Measurements from ENCODE around the gene WDR90. TPM values are rescaled to one million over a fixed set of nuclear protein-coding genes. Genes with fewer than 3 reads are reported as not detected.

WDR90 gene
- total and polyA plus RNA-seq, 10 of the 15 experiments (the other 5 are each of a cell fraction or from before 2014, with no cell fraction given): 2.0 to 65.0 (median 16.7) TPM

DNA sequence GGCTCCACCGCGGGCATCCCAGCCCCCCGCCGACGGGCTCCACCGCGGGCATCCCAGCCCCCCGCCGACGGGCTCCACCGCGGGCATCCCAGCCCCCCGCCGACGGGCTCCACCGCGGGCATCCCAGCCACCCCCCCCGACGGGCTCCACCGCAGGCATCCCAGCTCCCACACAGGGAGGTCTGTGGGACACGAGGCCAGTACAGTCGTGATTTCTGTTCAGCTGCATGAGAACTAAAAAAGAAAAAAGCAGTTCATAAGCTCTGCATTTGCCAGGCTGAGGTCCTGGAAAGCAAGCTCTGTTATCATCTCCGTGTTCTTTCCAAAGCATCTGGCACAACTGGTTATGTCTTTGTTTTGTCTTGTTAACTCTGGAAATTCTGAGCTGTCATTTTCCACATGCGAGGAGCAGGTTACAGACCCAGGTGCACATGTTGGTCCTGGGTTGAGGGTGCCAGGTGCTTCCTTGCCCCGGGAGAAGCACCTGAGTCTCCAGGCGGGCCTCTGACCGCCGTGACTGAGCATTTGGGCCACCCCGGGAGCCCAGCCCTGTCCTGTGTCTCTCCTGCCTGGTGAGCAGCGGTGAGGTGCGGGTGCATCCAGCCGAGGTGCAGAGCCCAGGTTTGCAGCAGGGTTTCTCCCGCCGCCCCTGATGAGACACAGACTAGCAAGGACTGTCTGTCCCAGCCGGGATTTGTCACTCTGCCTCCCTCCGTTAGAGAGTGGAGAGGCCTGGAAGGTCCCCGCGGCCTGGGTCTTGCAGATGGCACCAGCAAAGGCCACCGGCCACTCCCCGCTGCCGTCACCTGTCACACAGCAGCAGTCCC is 28.3 kb upstream of the WDR90 start:
- Histone ChIP-seq H2AFZ (ENCODE audit: control insufficient read depth, low read depth, low read length) (no peak overlapping the region), H3K4me2 (ENCODE audit: control insufficient read depth, insufficient read depth) (no peak overlapping the region), H3K4me3 (no peak overlapping the region), H3K9me3 (replicated peaks; ENCODE audit: control insufficient read depth, insufficient read depth, low read length) (no peaks in the 10 kb centered on the region), H3K27ac (ENCODE audit: control insufficient read depth, insufficient read depth) (no peak overlapping the region), H3K4me1 (ENCODE audit: control insufficient read depth, insufficient read depth, low read length) (no peaks in the 10 kb centered on the region), H4K20me1 (ENCODE audit: control insufficient read depth, insufficient read depth) (no peaks in the 10 kb centered on the region; the same call in 1 of the 2 replicates), H3K27me3 (replicated peaks in 1 of 2; ENCODE audit: control insufficient read depth in 2 of 2, insufficient read depth in 2 of 2, low read length in 1 of 2) (no peaks in the 10 kb centered on the region), H3K79me2 (ENCODE audit: control insufficient read depth, insufficient read depth, low read length) (no peaks in the 10 kb centered on the region), H3K36me3 (ENCODE audit: control insufficient read depth in 2 of 2, insufficient read depth in 2 of 2, low read length in 1 of 2) (no peaks in the 10 kb centered on the region), H3K9ac (ENCODE audit: control insufficient read depth, insufficient read depth, low read length) (no peak overlapping the region)
- in situ Hi-C loops (cut with MboI) (no loop called here), intact Hi-C loops (cut with micrococcal nuclease; ENCODE audit: unreplicated experiment) (no loop called here)
- FAIRE-seq (no peak), ATAC-seq (no peak), DNase-seq (ENCODE audit: low read depth, low spot score) (no peak)
- RAD21 ChIA-PET (ENCODE audit: unreplicated experiment): no interaction called here
- CTCF ChIA-PET: no interaction called here
- 89% methylated on average over 26 of the region's 41 CpGs for WGBS (ENCODE audit: insufficient coverage, insufficient replicate concordance, low lambda C conversion rate, missing lambda C conversion rate)
- TF ChIP-seq SMARCA5 (IDR thresholded peaks at IDR 0.05) (no peak), SUPT20H (IDR thresholded peaks at IDR 0.05; ENCODE audit: borderline replicate concordance, control insufficient read depth, low read depth, low read length) (no peak), BACH1 (IDR thresholded peaks at IDR 0.05; ENCODE audit: borderline replicate concordance) (no peak), POLR2A (IDR thresholded peaks at IDR 0.05; ENCODE audit: low read depth, low read length) (no peak), SRF (IDR thresholded peaks at IDR 0.05; ENCODE audit: low read depth in 2 of 2, low read length in 2 of 2) (no peak), ETV6 (conservative IDR thresholded peaks at IDR 0.05 in 1 of 2, IDR thresholded peaks at IDR 0.05 in 1 of 2; ENCODE audit: borderline replicate concordance in 1 of 2, low read depth in 1 of 2) (no peak), RBBP5 (conservative IDR thresholded peaks at IDR 0.05) (no peak), NFIC (IDR thresholded peaks at IDR 0.05; ENCODE audit: low read depth, low read length) (no peak), ZNF274 (IDR thresholded peaks at IDR 0.05; ENCODE audit: insufficient read depth, insufficient read length) (no peak), RELA (IDR thresholded peaks at IDR 0.05; ENCODE audit: borderline replicate concordance, partially characterized antibody) (no peak), RUNX3 (IDR thresholded peaks at IDR 0.05; ENCODE audit: low read length) (no peak), SUZ12 (IDR thresholded peaks at IDR 0.05; ENCODE audit: unreplicated experiment) (no peak), CBX3 (IDR thresholded peaks at IDR 0.05; ENCODE audit: borderline replicate concordance, low read depth) (no peak), ZNF207 (IDR thresholded peaks at IDR 0.05; ENCODE audit: borderline replicate concordance) (no peak), ZBTB40 (IDR thresholded peaks at IDR 0.05; ENCODE audit: borderline replicate concordance) (no peak), MXI1 (IDR thresholded peaks at IDR 0.05; ENCODE audit: low read depth, low read length) (no peak), NR2C1 (IDR thresholded peaks at IDR 0.05) (no peak)
- TF ChIP-seq, protein P1, sequence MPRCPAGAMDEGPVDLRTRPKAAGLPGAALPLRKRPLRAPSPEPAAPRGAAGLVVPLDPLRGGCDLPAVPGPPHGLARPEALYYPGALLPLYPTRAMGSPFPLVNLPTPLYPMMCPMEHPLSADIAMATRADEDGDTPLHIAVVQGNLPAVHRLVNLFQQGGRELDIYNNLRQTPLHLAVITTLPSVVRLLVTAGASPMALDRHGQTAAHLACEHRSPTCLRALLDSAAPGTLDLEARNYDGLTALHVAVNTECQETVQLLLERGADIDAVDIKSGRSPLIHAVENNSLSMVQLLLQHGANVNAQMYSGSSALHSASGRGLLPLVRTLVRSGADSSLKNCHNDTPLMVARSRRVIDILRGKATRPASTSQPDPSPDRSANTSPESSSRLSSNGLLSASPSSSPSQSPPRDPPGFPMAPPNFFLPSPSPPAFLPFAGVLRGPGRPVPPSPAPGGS (IDR thresholded peaks at IDR 0.05; ENCODE audit: borderline replicate concordance, insufficient read depth, low read depth, low read length, poor library complexity, severe bottlenecking): no peak
- BruUV-seq (replicated peaks): no TSS peak
- POLR2A ChIA-PET: no interaction called here
- SMC1A ChIA-PET (ENCODE audit: uncharacterized antibody, unreplicated experiment): no interaction called here
